Measurements from ENCODE around the gene PARP4.
A peak's percentile ranks its signal among the peaks of the same experiment; 100 is the strongest.
"Not testable (repeated sequence)": the region's sequence is repeated elsewhere in the genome, so short reads cannot be mapped to it uniquely, and the experiment has no call there.

The PARP4 gene

GRCh38 chr13:24512197-24512907 is at the start of gene PARP4:
Gene PARP4, minus strand, starts transcription at chr13:24512778. Its CDS starts 9,002 bp downstream, at chr13:24503776.
- DNase-seq = peak; percentile 73

- not testable (repeated sequence) for DNase-seq
Measured at GRCh38 chr13:24560579-24561187, 48.1 kb upstream of the PARP4 start.

DNA sequence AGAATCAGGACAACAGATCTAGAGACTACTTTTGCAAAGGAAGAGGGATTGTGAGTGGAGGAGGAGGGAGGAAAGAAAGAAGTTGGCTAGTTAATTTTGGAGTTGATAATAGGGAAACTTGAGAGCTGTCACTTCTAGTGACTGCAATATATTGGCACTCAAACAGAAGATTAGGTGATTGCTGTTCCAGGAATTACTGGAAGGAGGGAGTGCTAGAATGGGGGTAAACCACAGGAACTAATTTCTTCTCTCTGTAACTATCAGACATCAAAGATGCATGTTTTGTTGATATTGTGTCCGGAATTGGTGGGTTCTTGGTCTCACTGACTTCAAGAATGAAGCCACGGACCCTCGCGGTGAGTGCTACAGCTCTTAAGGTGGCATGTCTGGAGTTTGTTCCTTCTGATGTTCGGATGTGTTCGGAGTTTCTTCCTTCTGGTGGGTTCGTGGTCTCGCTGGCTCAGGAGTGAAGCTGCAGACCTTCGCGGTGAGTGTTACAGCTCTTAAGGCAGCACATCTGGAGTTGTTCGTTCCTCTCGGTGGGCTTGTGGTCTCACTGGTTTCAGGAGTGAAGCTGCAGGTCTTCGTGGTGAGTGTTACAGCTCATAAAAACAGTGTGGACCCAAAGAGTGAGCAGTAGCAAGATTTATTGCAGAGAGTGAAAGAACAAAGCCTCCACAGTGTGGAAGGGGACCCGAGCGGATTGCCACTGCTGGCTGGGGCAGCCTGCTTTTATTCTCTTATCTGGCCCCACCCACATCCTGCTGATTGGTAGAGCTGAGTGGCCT is 47.0 kb upstream of the PARP4 start:
- not testable (repeated sequence) for DNase-seq

DNA sequence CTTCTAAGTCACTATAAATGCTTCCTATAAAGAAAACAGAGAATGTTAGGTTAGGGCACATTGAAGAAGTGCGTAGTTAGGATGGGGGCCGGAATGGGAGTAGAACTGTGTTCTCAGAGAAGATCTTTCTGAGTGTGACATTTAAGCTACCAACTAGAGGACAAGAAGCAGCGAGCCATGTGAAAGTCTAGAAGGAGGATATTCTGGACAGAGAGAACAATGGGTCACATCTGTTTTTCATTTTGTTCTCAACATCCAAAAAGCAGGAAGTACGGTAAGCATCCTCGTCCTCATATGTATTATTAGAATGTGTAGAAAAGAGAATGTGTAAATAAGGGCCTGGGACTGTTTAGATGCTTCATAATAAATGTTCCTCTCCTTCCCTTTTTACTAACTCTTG is 44.5 kb upstream of the PARP4 start:
- no peak for DNase-seq

GRCh38 chr13:24553892-24554291 is 41.3 kb upstream of the PARP4 start:
- DNase-seq = not testable (repeated sequence)

DNA sequence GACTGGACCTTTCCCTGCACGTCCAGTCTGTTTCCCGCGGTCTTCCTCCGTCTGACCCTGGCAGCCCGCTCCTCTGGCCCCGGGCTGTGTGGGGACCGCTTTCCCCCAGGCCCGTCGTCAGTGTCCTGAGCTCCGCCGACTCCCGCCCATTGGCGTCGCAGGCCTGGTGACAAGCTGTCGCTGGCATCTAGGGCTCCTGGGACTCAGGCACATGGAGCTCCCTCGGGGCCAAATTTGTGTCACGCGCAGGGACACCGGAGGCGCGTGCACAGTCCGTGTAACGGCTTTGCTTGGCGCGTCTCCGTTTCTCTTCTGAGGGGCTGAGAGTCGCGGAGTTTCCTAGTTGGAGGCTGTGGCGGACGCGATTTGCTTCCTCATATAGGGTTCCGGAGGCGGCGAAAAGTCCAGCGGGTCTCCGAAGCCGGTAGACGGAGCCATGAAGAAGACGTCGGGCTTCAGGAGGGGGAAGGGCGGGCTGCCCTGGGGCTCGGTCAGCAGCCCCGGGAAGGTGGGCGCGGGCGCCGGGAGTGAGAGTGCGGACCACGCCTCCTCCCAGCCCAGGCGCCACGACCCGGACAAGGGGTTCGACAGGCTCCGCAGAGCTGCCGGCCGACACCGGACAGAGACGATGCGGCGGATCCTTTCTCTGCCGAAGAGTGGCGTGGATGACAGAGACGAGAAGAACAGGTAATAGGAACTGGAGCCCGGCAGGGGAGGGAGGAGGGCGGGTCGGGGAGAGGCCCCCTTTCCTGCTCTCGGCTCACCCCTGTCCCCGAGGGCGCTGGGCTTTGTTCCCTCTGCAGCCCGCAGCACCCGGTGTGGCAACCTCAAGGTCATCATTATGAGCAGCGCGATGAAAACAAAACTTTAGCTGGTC is 29.1 kb upstream of the PARP4 start:
- peak; percentile 3 for DNase-seq

DNA sequence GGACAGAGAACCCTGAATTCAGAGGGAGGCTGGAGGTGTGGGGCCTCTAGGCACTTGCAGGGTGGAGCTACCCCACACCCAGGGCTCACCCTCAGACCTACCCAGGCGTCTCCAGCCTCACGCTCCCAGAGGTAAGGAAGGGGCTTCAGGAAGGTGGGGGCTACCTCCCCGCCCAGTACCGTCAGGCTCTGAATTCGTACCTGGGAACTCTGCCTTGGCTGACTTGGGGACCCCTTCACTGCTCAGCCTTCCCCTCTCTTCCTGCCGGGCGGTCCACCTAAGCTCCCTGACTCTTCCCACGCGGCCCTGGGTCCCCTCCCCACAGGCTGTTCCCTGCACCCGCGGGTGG is 28.5 kb upstream of the PARP4 start:
- no peak for DNase-seq

DNA sequence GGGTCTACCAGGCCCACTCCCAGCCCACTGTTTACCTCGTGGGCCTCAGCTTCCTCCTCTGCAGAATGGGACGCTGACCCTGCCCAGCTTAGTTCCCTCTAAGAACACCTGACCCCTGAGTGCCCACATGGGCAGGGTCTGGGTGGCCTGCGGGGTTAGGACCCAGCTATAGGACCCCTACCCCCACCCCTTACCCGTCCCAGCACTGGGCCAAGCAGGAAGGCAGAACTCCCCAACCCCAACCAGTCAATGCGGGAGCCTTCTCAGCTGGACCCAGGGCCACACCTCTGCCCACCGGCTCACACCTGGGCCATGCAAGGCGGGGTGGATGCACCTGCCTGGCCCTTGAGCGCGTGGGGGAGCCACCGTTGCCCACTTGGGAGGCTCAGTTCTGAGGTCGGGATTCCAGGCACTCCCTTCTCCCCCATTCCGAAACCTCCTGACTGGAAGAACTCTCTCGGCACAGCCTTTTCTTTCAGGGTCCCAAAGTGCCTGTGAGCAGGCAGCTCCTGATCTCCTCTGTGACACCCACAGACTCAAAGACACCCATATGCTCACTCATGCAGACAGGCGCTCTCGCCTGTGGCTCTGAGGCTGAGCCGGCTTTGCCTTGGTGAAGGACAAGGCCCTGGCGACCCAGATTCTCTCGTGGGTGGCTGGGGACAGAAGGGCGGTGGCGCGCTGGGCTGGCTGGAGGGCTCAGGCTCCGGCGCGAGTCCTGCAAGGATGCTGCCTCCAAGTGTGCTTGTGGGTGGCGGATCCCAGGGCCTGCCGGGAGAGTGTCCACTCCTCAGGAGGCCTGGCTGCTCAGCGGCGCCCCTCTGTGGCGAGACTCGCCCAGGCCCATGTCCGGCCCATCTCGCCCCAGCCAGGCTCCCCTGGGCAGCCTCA is 27.9 kb upstream of the PARP4 start:
- DNase-seq = no peak

DNA sequence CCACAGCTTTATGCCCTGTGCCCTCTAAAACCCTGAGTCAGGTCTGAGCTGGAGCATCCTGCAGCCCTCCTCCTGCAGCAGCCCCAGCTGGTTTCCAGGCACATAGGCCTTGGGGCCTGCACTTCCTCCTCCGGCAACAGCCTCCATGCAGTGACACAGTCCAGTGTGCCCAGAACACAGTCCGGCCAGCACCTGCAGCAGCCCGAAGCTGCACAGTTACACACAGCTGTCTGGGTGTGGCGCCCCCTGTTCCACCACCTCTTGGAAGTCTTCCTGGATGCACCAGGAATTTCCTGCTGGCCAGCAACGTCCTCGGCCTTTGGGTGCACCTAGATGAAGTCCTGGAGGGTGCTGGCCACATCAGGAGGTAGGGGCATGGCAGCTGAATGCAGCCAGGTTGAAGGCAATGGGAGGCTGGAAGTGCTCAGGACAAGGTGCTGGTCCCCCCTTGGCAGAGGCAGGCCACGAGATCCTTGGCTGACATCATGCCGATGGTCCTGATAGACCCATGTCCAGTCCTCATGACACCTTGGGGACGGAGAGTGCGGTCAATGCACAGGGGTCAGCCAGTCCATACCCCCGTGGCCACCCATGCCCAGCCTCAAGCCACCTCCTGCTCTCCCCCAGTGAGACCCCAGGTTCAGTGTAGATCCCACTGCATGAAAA is 27.1 kb upstream of the PARP4 start:
- no peak for DNase-seq

- DNase-seq = no peak
Measured at GRCh38 chr13:24529478-24529877, 16.9 kb upstream of the PARP4 start.

DNA sequence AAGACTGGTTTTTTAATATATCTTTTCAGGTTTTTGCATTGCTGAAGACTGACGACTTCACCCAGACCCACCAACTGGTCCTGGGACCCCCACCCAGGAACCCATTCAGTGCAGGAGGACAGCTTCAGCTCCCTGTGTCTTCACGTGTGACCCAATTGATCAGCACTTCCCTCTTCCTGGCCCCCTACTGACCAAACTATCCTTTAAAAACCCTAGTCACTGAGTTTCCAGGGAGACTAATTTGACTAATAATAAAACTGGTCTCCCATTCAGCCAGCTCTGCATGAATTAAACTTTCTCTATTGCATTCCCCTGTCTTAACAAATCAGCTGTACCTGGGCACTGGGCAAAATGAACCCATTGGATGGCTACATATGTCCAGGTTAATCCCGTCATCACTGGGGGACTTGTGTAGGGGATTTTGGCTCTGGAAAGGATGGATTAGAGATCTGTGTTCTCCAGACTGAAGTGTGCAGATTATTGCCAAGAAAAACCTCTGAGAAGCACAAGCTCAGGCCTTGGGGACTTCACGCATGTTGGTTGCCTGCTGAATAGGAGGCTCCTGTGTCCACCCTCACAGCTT is 16.3 kb upstream of the PARP4 start:
- DNase-seq = no peak

- DNase-seq = no peak
Measured at GRCh38 chr13:24527266-24527775, 14.7 kb upstream of the PARP4 start.

DNA sequence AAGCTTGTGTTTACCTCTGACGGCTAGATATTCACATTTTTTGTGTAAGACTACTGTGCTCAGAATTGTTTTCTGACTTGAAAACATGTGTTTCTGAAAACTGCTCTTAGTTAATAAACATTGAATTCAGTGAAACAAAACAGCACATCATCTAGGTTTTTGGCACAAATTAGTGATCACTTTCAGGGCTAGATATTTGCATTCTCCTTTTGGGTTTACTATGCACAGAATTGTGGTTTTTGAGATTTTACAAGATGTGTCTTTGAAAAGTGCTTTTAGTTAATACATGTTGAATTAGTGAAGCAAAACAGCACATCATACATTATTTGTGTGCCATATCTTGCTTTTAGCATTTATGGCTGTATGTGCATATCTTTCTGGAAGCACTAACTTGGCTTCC is 8.2 kb upstream of the PARP4 start:
- DNase-seq = no peak

DNA sequence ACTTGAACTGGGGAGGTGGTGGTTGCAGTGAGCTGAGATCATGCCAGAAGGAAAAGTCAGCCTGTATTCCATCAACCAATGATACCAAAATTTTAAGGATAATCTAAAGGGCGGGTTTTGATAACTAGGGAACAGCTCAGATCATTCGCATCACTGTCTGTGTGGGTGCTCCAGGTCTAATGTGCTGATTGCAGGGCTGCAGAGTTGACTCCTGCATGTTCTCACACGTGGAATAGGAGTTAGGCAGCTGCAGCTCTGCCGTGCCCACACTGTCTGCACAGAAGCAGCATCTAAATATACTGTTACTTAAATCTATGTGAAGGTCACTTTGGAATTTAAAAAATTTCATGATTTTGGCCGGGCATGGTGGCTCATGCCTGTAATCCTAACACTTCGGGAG is 4.3 kb upstream of the PARP4 start:
- DNase-seq = no peak

DNA sequence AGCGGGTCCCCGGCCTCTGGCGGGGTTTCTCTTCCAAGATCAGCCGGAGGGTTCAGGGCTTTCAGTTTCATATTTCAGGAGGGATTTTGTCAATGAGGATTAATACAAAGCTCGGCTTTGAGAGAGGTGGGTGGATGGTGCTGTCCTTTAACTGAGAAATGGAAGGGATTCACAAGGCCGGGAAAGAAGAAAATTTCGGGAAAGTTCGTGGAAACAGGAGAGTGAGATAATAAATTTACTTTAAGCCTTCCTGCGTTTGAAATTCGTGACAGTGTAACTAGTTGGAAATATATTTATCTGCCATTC is 283 bp upstream of the PARP4 start:
- no peak for DNase-seq

GRCh38 chr13:24511816-24512196 is 772 bp downstream of the PARP4 start:
- no peak for DNase-seq

DNA sequence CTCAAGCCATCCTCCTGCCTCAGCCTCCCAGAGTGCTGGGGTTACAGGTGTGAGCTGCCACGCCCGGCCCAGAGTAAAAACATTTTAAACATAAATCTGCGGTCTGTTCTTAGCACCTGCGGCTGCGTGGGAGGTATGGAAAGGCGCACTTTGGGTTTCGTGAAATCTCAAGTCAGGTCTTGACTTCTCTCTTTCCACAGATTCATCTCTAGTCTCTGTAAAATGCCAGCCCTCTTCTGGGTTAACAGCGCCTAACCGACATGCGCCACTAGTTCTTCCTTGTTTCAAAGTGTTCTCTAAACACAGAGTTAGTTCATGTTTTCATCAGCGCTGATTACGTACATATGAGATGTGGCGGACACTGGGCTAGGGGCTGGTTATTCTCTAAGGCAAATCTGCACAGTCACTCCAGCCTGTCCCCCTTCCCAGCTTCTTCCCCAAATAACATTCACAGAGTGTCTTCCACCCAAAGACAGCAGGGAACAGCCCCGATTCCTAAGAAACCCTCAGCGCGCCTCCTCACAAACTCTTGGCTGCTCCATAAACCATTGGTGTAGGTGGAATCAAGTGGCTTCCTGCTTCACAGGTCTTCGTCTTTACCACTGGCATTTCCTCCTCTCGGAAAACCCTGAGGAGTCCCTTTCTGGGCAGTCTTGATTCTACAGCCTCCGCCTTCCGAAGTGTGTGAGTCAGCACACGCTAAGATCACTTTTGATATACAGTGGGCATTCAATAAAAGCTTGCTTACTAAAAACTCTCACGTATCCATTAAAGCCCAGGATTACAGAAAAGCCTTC is 1.4 kb downstream of the PARP4 start:
- no peak for DNase-seq

DNA sequence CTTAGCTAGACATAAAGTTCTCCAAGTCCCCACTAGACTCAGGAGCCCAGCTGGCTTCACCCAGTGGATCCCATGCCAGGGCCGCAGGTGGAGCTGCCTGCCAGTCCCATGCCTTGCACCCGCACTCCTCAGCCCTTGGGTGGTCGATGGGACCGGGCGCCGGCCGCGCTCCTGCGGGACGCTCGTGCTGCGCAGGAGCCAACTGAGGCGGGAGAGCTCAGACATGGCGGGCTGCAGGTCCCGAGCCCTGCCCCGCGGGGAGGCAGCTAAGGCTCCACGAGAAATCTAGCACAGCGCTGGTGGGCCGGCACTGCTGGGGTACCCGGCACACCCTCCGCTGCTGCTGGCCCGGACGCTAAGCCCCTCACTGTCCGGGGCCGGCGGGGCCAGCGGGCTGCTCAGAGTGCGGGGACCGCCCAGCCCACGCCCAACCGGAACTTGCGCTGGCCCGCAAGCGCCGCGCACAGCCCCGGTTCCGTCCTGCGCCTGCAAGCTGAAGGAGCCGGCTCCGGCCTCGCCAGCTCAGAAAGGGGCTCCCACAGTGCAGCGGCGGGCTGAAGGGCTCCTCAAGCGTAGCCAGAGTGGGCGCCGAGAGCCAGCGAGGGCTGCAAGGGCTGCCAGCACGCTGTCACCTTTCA is 5.8 kb downstream of the PARP4 start:
- DNase-seq = no peak

DNA sequence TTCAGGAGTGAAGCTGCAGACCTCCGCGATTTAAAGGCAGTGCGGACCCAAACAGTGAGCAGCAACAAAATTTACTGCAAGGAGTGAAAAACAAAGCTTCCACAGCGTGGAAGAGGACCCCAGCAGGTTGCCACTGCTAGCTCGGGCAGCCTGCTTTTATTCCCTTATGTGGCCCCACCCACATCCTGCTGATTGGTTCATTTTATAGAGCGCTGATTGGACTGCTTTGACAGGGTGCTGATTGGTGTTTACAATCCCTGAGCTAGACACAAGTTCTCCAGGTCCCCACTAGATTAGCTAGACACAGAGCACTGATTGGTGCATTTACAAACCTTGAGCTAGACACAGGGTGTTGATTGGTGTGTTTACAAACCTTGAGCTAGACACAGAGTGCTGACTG is 6.3 kb downstream of the PARP4 start:
- DNase-seq = not testable (repeated sequence)

DNA sequence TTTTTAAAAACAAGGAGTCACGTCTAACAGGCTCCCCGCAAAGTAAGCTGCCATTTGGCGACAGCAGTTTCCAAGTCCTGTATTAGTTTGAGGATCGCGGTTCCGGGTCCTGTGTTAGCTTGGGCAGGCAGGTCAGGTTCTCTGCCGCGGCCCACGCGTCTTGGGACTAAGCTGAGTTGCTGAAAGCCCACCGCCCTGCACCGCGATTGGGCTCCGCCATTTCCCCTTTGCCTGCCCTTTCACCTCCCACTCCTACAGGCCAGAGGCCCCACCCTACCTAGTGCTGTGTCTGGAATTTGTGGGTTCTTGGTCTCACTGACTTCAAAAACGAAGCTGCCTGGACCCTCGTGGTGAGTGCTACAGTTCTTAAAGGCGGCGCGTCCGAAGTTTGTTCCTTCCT is 6.8 kb downstream of the PARP4 start:
- no peak for DNase-seq
